GM19193 (cell line): ENCODE measurements around the gene MRGPRE.

Experiments used
- POLR2A ChIP-seq: IDR thresholded peaks from 4 replicates; pipeline ENCODE4 v1.6.1; 2011; ENCODE audit not compliant: insufficient read depth, insufficient read length; ENCODE audit errors: extremely low read depth

The MRGPRE gene

DNA sequence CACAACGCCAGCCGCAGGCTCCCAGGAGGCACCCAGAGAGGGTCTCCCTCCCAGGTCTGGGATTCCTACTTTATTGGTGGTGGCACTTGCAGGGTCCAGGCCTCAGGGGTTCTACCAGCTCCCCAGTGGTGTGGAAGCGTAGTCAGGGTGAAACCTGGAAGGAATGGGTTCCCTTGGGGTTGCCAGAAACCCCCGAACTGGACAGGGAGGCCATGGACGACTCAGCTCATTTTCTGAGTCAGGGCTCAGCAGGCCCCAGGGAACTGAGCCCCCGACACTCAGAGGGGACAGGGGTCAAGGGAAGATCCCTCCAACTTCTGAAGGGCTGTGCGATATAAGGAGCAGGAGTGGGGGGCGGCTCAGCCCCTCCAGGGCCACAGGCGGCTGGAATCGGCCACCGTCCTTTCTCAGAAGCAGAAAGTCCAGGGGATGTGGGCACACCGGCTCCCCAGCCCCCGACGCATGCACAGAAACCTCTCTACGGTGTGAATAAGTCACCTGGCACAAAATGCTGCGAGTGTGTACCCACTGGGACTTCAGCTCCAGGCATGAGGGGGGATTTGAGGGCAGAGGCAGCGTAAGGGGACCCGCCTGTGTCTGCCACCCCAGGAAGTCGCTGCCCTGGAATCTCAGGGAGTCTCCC, 38.7 kb downstream of the MRGPRE start:
- TF ChIP-seq POLR2A, result no peak

DNA sequence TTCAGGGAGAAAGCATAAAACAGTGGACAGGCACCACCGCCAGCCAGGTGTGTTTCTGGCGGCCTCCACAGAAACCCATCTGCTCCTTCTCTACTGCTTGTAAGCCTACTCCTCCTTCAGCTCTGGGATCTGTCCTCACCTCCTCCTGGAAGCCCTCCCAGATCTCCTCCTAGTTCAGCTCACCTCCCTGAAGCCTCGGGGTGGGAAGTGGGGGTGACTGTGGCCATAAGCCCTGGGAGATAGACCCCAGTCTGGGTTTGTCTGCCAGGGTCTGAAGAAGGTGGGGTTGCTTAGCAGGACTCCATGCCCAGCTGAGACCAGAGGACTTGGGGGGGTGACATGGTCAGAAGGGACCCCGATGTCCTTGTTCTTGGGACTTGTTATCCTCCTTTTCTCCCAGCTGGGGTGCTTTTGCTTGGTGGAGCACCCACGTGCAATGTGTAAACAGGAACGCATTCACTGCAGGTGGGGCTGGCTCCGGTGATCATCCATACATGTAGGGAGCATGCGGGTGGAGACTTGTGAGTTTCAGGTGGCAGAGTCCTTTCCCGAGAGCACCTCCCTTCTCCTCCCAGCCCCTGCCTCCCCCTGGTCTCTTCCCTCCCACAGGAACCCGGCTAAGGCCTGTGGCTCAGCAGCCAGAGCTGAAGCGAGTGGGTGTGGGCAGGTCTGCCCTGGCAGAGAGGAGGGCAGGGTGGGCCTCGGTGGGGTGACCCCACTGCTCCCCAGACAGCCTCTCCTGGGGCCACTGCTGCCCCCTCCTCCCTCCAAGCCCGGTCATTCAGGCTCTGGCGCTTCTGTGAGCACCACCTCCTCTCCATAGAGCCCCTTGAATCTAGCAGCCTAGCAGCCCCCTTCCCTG, 39.5 kb downstream of the MRGPRE start:
- no peak for TF ChIP-seq POLR2A

DNA sequence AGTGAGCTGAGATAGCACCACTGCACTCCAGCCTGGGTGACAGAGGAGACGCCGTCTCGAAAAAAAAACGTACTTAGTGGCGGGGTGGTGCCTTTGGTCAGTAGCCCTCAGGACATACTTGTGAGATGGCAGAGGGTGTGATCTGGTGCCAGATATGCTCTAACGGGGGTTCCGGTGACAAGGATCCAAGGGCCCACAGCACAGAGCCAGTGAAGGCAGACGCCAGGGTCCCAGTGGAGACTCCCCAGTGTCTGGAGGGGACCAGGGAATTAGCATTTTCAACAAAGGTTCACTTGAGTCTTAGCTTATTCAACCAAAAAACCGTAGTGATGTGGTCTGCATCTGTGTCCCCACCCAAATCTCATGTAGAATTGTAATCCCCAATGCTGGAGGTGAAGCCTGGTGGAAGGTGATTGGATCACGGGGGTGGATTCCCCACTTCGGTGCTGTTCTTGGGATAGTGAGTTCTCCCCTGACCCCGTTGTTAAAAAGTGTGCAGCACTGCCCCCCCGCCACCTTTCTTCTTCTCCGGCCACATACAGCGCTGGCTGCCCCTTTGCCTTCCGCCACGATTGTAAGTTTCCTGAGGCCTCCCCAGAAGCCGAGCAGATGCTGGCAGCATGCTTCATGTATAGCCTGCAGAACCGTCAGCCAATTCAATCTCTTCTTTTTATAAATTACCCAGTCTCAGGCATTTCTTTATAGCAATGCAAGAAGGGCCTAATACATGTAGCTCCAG, 40.5 kb downstream of the MRGPRE start:
- no peak for TF ChIP-seq POLR2A

DNA sequence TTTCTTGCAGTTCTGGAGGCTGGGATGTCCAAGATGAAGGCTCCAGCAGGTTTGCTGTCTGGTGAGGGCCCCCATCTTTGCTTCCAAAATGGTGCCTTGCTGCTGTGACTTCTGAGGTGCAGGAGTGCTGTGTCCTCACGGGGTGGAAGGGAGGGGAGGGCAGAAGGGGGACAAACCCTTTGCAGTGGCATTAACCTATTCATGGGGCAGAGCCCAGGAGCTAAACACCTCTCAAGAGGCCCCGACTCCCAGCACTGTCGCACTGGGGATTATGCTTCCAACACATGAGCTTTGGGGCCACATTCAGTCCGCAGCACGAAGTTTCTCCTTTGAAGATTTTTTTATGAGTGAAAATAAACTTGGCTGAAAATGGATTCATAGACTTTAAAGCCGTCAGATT, 41.6 kb downstream of the MRGPRE start:
- no peak for TF ChIP-seq POLR2A

DNA sequence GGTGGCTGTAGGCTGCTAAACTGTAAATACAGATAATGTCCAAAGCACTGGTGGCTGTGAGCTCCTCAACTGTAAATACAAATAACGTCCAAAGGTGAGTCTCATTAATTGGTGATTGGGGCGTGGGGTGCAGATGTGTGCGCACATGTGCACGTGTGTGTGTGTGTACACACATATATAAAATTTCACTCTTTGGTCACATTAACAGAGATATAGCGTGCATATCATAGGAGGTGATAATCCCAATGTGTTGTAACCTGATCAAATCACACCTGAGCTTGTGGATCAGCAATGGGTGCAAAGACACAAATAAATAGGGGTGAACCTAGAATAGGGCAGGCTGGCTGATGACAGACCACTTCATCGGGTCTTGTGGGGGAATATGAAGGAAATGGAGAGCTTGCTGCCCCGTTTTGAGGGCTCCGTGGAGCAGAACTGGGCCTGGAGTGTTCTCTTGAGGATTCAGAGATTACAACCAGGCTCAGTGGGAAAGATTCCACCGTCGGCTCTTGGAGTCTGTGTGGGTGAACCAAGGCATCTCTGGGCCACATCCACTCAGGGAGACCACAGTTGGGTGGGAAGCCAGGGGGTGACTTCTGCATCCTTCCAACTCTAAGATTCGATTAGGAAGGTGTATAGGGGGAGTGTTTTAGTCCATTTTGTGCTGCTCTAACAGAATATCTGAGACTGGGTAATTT, 42.2 kb downstream of the MRGPRE start:
- TF ChIP-seq POLR2A, result no peak

DNA sequence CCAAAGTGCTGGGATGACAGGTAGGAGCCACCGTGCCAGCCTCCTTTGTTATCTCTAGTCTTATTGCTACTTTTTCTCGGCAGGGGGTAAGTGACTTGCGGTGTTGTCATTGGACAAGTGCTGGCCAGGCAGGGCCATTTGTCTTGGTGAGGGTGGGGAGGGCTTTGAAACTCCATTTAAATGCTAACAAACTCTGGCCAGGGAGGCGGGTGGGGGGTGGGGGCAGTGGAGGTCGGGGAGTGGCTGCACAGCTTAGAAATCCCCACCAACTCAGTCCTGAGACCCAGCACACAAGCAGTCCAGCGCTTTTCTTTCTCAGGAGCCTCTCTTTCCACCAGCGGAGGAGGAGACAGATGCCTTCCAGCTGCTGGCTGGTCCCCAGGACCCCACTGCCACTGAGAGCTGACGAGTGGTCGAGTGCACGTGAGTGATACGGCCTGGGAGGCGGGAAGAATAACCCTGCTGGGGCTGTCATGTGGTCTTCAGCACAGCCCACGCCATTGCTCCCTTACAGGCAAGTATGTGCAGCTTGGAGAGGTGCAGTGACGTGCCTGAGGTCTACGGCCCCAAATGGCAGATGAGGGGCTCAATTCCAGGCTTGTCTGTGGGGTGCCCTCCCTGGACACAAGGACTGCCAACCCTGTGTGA, 42.9 kb downstream of the MRGPRE start:
- no peak for TF ChIP-seq POLR2A

DNA sequence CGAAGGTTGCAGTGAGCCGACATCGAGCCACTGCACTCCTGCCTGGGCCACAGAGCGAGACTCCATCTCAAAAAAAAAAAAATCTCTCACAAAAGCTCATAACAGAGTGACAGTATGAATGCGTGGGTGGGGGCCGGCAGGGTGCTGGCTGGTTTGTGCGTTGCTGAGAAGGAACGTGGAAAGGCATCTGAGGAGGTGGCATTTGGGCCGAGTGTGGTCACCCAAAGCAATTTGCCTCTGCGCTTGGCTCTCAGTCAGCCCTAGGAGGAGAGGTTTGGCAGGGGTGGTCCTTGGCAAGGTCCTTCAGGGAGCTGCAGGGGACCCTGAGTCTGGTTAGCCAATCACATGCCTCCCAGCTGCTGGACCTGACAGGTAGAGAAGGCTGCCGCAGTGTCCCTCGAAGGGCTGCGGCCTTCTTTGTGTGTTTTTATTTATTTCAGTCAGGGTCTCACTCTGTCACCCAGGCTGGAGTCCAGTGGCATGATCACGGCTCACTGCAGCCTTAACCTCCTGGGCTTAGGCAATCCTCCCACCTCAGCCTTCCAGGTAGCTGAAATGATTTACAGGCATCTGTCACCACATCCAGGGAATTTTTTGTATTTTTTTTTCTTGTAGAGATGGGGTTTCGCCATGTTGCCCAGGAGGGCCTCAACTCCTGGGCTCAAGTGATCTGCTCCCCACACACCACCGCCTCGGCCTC, 43.6 kb downstream of the MRGPRE start:
- no peak for TF ChIP-seq POLR2A

DNA sequence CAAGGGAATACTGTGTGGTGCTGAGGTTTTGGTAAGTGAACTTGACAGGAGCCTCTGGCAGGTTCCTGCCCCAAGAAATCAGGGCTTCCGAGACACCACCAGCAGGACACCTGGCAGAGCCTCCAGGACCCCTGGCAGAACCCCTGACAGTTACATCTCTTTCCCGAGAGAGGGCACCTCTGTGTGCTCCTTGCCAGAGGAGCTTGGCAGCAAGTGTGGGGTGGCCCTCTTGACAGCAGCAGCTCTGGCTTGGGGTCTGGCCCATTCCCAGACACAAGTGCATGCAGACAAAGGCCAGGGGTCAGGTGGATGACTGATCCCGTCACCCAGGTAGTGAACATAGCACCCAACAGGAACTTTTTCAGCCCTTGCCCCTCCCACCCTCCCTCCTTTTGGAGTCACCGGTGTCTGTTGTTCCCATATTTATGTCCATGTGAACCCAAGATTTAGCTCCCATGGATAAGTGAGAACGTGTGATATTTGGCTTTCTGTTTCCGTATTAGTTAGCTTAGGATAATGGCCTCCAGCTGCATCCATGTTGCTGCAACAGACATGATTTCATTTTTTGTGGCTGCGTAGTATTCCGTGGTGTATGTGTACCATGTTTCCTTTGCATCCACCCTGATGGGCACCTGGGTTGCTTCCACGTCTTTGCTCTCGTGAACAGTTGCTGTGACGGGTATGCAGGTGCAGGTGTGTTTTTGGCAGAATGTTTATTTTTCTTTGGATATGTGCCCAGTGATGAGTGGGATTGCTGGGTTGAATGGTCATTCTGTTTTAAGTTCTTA, 45.9 kb downstream of the MRGPRE start:
- no peak for TF ChIP-seq POLR2A

DNA sequence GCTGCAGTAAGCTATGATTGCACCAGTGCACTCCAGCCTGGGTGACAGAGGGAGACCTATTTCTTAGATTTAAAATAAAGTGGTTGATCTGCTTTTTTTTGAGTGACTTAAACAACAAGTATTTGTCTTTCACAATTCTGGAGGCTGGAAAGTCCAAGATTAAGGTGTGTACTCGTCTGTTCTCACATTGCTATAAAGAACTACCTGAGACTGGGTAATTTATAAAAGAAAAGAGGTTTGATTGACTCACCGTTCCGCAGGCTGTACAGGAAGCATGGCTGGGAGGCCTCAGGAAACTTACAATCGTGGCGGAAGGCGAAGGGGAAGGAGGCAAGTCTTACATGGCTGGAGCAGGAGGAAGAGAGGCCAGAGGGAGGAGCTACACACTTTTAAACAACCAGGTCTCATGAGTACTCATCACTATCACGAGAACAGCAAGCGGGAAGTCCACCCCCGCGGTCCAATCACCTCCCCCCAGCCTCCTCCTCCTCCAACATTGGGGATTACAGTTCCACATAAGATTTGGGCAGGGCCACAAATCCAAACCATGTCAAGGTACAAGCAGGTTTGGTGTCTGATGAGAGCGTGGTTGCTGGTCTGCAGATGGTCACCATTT, 47.4 kb downstream of the MRGPRE start:
- no peak for TF ChIP-seq POLR2A

DNA sequence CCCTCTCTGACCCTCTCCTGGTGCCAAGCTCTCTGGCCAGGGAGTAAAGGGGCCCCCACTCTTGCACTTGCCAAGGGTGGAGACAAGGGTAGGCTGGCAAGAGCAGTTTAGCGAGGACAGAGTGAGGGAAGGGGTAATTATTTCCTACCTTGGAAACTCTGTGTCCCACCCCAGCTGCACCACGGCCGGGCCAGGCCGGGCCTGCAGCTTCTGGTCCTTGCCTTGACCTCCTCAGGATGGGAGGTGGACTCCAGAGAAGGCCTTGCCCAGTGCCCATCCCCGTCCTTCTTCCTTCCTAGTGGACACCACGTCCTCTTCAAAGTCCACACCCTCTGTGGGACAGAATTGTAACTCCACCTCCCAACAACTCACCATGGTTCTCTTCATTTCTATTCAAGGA, 48.7 kb downstream of the MRGPRE start:
- no peak for TF ChIP-seq POLR2A

DNA sequence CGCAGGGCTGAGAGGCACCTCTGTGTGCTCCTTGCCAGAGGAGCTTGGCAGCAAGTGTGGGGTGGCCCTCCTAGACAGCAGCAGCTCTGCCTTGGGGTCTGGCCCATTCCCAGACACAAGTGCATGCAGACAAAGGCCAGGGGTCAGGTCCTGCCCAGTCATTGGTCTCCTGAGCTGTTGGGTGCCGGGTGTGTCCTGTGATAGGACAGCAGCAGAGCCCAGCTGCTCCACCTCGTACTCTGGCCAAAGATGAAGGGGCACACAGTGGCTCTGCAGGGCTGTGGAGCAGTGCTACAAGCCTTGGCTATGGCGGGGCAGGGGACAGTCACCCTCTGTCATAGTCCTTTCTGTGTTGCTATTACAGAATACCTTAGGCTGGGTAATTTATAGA, 49.8 kb downstream of the MRGPRE start:
- TF ChIP-seq POLR2A, result no peak

DNA sequence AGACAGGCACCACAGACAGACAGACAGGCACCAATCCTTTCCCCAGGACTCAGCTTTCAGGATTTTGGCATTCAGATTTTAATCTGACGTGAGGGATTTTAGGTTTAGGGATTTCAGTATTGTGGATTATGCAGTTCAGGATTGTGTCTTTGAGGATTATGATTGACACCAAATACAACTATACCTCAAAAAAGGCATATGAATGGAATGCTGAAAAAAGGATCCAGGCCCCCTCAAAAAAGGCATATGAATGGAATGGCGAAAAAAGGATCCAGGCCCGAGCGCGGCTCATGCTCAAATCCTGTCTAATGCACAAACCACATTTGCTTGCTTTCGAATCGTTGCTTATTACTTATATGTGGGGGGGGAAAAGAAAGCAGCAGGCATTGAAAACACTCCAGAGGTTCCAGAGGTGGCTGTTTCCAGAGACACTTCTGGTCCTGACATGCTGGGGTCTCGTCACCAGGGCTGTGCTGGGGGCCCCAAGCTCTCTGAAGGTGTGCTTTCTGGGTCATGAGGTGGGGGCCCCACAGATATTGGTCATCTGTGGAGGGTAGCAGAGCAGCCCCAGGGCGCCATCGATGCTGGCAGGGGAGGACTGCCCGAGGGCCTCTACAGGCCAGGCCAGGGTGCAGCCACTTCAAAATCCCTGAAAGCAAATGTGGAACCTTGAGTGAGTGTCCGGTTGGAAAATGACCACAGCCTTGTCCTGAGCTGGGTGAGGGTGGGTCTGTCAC, 50.3 kb downstream of the MRGPRE start:
- no peak for TF ChIP-seq POLR2A
